Fibroblast of pulmonary artery (primary cell): ENCODE measurements around the gene SNTA1.
A peak's percentile ranks its signal among the peaks of the same experiment; 100 is the strongest.
"Not testable (repeated sequence)": the region's sequence is repeated elsewhere in the genome, so short reads cannot be mapped to it uniquely, and the experiment has no call there.

Experiments
- DNase-seq: peaks from one replicate; pipeline ENCODE4 v3.0.0-alpha.2; 2010; ENCODE audit warnings: low read depth
- H3K4me3 ChIP-seq: replicated peaks from 2 replicates; pipeline ENCODE4 v1.5.1; 2011; ENCODE audit warnings: low read depth, mild to moderate bottlenecking, control low read depth, low read length, moderate library complexity
- CTCF ChIP-seq: IDR thresholded peaks from 2 replicates; pipeline ENCODE4 v1.5.1; 2011; ENCODE audit warnings: mild to moderate bottlenecking, control low read depth, low read length, inconsistent platforms; ENCODE audit errors: missing control alignments

SNTA1 gene

GRCh38 chr20:33443512-33444239 is at the start of gene SNTA1:
SNTA1 (minus strand) TSS chr20:33443763; CDS start chr20:33443620, 143 bp downstream.
- TF ChIP-seq CTCF: no peak
- peak within 1 kb of the TSS; percentile 70 for H3K4me3 ChIP-seq
- DNase-seq: peak; percentile 75

- H3K4me3 ChIP-seq: peak overlapping the region; percentile 91
- DNase-seq: no peak
- TF ChIP-seq CTCF: no peak
These were observed 47.5 kb upstream of the SNTA1 start for GRCh38 chr20:33490934-33491656.

GRCh38 chr20:33490023-33490933 is 46.7 kb upstream of the SNTA1 start, which contains the start of gene CBFA2T2:
CBFA2T2 (plus strand) TSS chr20:33490096; CDS start chr20:33490268, 172 bp downstream.
- peak; percentile 61 for DNase-seq
- no peak for TF ChIP-seq CTCF
- peak within 1 kb of the TSS; percentile 91 for H3K4me3 ChIP-seq

GRCh38 chr20:33489495-33490022 is 46.0 kb upstream of the SNTA1 start:
- H3K4me3 ChIP-seq: peak overlapping the region; percentile 64
- DNase-seq: peak; percentile 97
- TF ChIP-seq CTCF: no peak

GRCh38 chr20:33488661-33489494 is 45.3 kb upstream of the SNTA1 start:
- not testable (repeated sequence) for DNase-seq
- H3K4me3 ChIP-seq: peak overlapping the region; percentile 64

GRCh38 chr20:33488201-33488600 is 44.6 kb upstream of the SNTA1 start:
- H3K4me3 ChIP-seq: no peak overlapping the region
- no peak for DNase-seq
- TF ChIP-seq CTCF: no peak

- not testable (repeated sequence) for DNase-seq, H3K4me3 ChIP-seq
These were observed 39.6 kb upstream of the SNTA1 start for GRCh38 chr20:33483186-33483585.
